T-helper 17 cell (primary cell): ENCODE measurements around the gene AIG1. TPM values are rescaled to one million over a fixed set of nuclear protein-coding genes. Genes with fewer than 3 reads are reported as not detected.

Experiments
- ATAC-seq: fragments of 150-1000 bp; cut with Tn5 transposase; 2 replicates; pipeline ENCODE4 v1.10.0; 2021; ENCODE audit warnings: mild to moderate bottlenecking, moderate library complexity
- DNase-seq, 3 donors: peaks; one replicate each; pipeline versions ENCODE4 v3.0.0 to v3.0.0-alpha.2; 2020 to 2021
- H3K9me3 ChIP-seq: one replicate; pipeline ENCODE4 v1.7.0; 2013; ENCODE audit warnings: low read length, mild to moderate bottlenecking; ENCODE audit not compliant: control insufficient read depth, poor library complexity, severe bottlenecking
- H3K27ac Mint-ChIP-seq: one replicate; pipeline ENCODE4 v1.8.0; 2022; ENCODE audit warnings: mild to moderate bottlenecking, moderate library complexity, mixed read lengths
- H3K27me3 Mint-ChIP-seq: one replicate; pipeline ENCODE4 v1.8.0; 2022; ENCODE audit warnings: mixed read lengths
- H3K36me3 Mint-ChIP-seq: one replicate; pipeline ENCODE4 v1.8.0; 2022; ENCODE audit warnings: low read depth, mixed read lengths
- H3K4me1 Mint-ChIP-seq: one replicate; pipeline ENCODE4 v1.8.0; 2022; ENCODE audit warnings: mild to moderate bottlenecking, mixed read lengths
- H3K4me3 Mint-ChIP-seq: one replicate; pipeline ENCODE4 v1.8.0; 2022; ENCODE audit warnings: mild to moderate bottlenecking, moderate library complexity, mixed read lengths
- total RNA-seq, 4 donors: library from RNA in 2 of 4; stranded (reverse) in 2 of 4; gene quantifications; one replicate each; pipeline ENCODE4 v1.2.3 and lab custom pipeline; 2022 to 2026

AIG1 gene
- total RNA-seq, 2 donors from 2014 or later: 7.9 to 16.5 TPM

DNA sequence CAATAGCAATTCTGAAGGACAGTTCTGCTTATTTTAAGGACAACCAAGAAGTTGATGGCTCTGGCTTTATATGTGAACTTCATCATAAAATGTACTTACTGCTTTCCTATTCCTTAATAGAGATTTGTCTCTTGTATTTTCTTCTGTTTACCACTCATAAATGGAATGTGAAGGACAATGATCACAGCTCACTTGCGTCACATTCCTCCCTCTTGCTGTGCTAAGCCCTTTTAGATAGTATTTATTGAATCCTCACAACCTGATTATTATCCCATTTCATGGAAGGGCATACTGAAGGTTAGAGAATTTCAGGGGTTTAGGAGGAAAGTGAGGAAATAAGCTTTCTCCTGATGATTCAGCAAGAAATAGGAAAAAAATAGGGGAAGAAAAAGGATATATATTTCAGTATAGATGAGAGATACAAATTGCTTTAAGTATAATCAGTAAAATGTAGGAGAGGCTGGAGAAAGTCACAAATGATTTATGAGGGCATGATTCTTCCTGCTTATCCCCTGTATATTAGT, 132.9 kb downstream of the AIG1 start:
- Mint-ChIP-seq H3K4me3 (no peak overlapping the region), H3K4me1 (no peaks in the 10 kb centered on the region), H3K27ac (no peak overlapping the region), H3K36me3 (peaks cover 6% of the 10 kb centered on the region), H3K27me3 (no peaks in the 10 kb centered on the region)
- ATAC-seq: no peak
- H3K9me3 ChIP-seq: no peaks in the 10 kb centered on the region
- no peak for DNase-seq

DNA sequence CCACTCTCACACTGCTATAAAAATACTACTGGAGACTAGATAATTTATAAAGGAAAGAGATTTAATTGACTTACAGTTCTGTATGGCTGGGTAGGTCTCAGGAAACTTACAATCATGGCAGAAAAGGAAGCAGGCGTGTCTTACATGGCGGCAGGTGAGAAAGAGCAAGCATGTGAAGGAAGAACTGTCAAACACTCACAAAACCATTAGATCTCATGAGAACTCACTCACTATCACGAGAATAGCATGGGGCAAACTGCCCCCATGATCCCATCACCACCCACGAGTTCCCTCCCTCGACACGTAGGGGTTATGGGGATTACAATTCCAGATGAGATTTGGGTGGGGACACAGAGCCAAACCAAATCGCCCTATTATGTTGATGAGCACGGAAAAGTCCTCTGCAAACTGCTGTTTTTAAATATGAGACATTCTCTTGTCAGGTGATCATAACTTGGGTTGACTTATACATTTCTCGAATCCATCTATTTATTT, 133.5 kb downstream of the AIG1 start:
- DNase-seq (no peak), ATAC-seq (no peak)
- H3K4me3 Mint-ChIP-seq: no peak overlapping the region
- peaks cover 6% of the 10 kb centered on the region for H3K36me3 Mint-ChIP-seq
- no peaks in the 10 kb centered on the region for H3K9me3 ChIP-seq
- H3K4me1 Mint-ChIP-seq: no peaks in the 10 kb centered on the region
- no peaks in the 10 kb centered on the region for H3K27me3 Mint-ChIP-seq
- no peak overlapping the region for H3K27ac Mint-ChIP-seq

DNA sequence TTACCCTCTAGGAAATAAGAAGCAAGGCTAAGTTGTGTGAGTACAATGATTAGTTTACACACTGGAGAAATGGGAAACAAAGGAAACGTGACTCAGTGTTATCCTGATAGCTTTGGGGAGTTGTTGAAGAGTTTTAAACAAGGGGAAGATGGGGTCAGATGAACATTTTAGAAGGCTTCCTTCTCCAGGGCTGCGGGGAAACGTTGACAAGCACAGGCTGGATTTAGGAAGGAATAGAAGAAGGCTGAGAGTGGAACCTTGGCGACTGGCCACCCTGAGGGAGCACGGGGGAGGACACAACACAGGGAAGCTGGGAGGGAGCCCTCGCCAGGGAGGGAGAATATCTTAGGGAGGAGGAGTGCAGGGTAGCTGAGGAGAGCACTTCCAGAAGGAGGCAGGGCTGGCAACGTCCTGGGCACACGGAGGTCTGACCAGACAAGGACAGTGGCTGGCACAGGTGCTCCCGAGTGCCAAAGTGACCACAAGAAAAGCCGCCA, 134.7 kb downstream of the AIG1 start:
- ATAC-seq: no peak
- no peak overlapping the region for H3K4me3 Mint-ChIP-seq
- no peaks in the 10 kb centered on the region for H3K4me1 Mint-ChIP-seq

DNA sequence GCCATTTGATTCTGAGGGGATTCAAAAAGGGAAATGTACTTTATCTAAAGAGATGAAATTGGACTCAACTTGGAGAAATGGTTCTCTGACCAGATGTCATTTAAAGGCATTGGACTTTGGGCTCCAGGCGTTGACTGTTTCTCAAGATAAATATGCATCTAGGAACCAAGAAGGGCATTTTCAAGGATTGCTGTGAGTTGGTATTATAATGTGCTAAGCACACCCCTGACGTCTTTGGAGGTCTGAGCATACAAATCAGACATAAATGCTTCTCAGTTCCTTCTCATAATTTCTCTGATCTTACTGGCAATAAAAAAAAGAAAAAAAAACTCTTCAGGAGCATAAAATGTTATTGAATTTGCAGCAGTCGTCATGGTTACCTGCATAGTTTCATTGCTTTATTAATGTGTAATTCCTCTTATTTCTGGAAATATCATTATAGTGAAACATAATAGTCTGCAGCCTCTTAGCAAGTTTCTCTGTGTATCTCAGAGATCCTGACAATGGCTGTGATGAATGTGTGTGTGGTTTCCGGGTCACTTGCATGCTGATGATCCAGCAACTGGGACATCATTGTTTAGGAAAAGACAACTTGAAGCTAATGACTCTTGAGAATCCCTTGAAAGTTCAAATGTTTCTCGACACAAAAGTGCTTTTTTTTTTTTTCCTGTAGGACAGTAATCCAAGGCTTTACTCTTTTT, 136.0 kb downstream of the AIG1 start:
- ATAC-seq: no peak
- no peak overlapping the region for H3K27ac Mint-ChIP-seq
- no peaks in the 10 kb centered on the region for H3K27me3 Mint-ChIP-seq
- DNase-seq: no peak
- H3K4me1 Mint-ChIP-seq: no peaks in the 10 kb centered on the region
- no peaks in the 10 kb centered on the region for H3K9me3 ChIP-seq
- no peak overlapping the region for H3K4me3 Mint-ChIP-seq
- peaks cover 3% of the 10 kb centered on the region for H3K36me3 Mint-ChIP-seq

More for the DNA sequence above, 134.7 kb downstream of the AIG1 start:
- no peaks in the 10 kb centered on the region for H3K27me3 Mint-ChIP-seq
- peaks cover 6% of the 10 kb centered on the region for H3K36me3 Mint-ChIP-seq
- H3K9me3 ChIP-seq: no peaks in the 10 kb centered on the region
- no peak for DNase-seq
- H3K27ac Mint-ChIP-seq: no peak overlapping the region

DNA sequence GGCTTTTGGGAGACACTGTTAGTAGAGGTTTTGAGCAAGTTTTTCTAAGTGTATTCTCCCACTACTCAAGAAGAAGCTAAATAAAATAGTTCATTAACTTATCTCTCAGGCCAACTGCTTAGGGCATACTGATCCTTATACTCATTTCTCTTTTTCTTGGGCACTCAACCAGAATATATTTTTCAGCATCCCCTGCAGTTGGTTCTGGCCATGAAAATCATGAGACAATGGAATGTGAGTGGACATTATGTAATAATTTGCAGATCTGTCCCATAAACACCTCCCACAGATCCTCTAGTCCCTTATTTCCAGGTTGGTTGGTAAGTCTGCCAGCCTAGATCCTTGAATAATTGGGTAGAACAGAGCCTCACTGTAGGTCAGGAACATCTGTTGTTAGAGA, 136.7 kb downstream of the AIG1 start:
- Mint-ChIP-seq H3K27ac (no peak overlapping the region), H3K36me3 (peaks cover 3% of the 10 kb centered on the region), H3K4me1 (no peaks in the 10 kb centered on the region), H3K27me3 (no peaks in the 10 kb centered on the region), H3K4me3 (no peak overlapping the region)
- H3K9me3 ChIP-seq: no peaks in the 10 kb centered on the region
- no peak for DNase-seq
- no peak for ATAC-seq

DNA sequence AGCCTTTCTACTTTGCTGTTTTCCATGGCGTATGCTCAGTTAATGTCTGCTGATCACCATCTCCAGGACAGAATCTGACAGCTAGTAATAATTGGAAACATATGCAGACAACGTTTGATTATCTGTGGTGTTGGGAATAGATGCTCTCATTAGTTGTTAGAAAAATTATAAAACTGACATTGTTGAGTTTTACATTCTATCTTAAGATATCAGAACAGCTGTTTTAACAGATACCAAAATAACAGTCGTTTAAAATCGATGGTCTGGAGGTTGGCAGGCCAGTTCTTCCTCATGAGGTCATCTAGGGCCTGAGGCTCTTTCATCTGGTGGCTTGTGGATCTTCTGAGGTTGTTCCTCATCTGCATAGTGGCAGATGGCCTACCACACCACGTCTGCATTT, 137.6 kb downstream of the AIG1 start:
- no peak for ATAC-seq
- H3K27me3 Mint-ChIP-seq: no peaks in the 10 kb centered on the region

DNA sequence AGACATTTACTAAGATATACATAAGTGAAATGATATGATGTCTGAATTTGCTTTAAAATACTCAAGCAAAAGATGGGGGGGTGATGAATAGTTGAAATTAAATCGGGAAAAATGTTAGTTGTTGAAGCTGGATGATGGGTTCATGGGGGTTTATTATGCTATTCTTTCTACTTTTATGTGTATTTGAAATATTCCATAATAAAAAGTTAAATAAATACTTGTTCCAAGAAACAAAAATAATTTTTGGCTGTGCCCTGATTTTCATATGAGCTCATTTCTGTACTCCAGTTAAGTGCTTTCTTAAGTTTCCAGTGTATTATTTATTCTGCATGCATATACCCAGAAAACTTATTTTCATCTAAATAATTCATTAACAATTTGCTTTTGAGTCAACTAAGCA, 138.6 kb downstream of the AIG1 start:
- DNase-seq (no peak), ATAC-seq (no peak)
- H3K9me3 ChIP-seq: no peaks in the 10 kb centered on the region
- no peak overlapping the region for H3K27ac Mint-ChIP-seq
- no peak overlapping the region for H3K4me3 Mint-ChIP-seq
- H3K36me3 Mint-ChIP-seq: peaks cover 3% of the 10 kb centered on the region
- no peaks in the 10 kb centered on the region for H3K27me3 Mint-ChIP-seq
- H3K4me1 Mint-ChIP-seq: no peaks in the 10 kb centered on the region

More for the DNA sequence above, 137.6 kb downstream of the AIG1 start:
- no peak for DNase-seq
- Mint-ChIP-seq H3K36me3 (peaks cover 3% of the 10 kb centered on the region), H3K27ac (no peak overlapping the region), H3K4me3 (no peak overlapping the region), H3K4me1 (no peaks in the 10 kb centered on the region)
- H3K9me3 ChIP-seq: no peaks in the 10 kb centered on the region

DNA sequence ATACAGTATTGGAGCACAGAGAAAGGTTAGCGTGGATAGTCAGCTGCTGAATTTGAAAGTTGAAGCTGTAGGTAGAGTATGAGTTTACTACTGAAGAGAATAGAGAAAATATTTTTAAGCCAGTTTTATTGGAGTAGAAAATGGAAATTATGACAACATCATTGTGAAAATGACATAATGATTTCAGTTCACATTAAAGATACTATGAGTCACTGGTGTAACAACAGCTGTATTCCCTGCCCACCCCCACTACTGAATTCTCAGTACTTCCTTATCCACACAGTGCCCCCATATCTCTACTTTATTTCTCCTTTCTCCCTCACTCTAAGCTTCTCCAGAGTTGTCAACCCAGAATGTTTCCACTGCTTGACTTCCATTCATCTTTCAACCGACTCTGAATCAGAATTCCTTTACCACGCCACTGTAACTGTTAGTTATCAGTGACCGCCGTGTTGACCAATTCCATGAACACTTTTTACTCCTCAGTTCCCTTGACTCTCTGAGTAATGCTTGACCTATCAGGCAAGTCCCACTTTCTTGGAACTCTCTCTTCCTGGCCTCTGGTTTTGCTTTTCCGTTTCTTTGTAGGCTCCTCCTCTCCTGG, 139.6 kb downstream of the AIG1 start:
- H3K27ac Mint-ChIP-seq: no peak overlapping the region
- no peak for ATAC-seq
- H3K4me1 Mint-ChIP-seq: no peaks in the 10 kb centered on the region
- H3K36me3 Mint-ChIP-seq: peaks cover 2% of the 10 kb centered on the region
- H3K4me3 Mint-ChIP-seq: no peak overlapping the region
- no peaks in the 10 kb centered on the region for H3K9me3 ChIP-seq
- DNase-seq: no peak
- no peaks in the 10 kb centered on the region for H3K27me3 Mint-ChIP-seq

DNA sequence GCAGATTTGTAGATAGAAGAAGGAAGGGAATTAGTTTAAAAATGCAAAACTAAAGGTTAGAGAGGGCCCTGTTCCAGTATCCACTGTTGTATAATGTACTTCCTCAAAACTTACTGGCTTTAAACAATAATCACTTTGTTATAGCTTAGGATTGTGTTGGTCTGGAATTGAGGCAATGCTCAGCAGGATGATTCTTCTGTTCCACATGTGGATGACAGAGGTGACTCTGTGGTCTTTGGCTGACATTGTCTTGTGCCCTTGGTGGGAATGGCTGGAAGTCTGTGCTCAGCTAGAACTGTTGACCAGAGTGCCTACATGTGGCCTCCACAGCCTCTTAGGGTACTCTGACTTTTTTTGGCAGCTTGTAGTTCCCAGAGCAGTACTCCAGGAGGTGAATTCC, 143.4 kb downstream of the AIG1 start:
- H3K4me1 Mint-ChIP-seq: no peaks in the 10 kb centered on the region
- no peaks in the 10 kb centered on the region for H3K9me3 ChIP-seq
- H3K27ac Mint-ChIP-seq: no peak overlapping the region
- no peak for ATAC-seq
- no peak overlapping the region for H3K4me3 Mint-ChIP-seq
- DNase-seq: no peak
- H3K36me3 Mint-ChIP-seq: no peaks in the 10 kb centered on the region
- no peaks in the 10 kb centered on the region for H3K27me3 Mint-ChIP-seq

DNA sequence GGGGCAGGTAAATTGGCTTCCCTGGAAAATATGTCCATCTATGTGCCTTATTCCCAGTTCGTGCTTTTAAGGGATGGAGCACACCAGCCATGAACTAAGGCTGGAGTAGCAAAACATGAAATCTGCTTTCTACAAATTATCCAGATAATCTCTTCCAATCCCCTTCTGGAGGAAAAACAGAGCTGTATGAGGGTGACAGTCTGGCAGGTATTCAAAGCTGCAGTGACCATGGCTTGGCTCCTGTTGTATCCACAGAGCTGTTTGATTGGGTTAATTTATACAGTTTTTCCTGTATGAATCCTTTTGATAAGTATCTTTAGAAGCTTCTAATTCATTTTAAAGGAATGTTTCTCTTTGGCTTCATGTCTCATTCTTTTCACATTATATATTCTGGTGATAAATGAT, 144.4 kb downstream of the AIG1 start:
- H3K36me3 Mint-ChIP-seq: no peaks in the 10 kb centered on the region
- H3K4me1 Mint-ChIP-seq: no peaks in the 10 kb centered on the region
- H3K27ac Mint-ChIP-seq: no peak overlapping the region
- H3K27me3 Mint-ChIP-seq: no peaks in the 10 kb centered on the region
- no peak overlapping the region for H3K4me3 Mint-ChIP-seq
- no peaks in the 10 kb centered on the region for H3K9me3 ChIP-seq
- ATAC-seq (no peak), DNase-seq (no peak)

DNA sequence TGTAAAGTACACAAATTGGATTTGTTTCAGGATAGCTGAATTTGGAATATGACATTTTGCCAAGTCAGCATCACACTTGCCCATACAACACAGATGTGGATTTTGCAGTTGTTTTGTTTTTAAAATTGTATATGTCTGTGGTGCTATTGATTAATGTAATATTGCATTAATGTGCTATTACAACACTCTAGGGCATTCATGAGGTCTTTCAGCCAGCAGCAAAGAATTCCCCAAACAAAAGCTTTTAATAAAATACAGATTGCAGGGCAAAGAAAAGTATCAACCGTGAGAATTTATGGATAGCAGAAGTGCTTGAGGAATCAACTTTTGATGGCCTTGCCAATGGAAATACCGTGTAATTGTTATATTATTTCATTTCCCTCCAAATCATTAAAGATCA, 144.9 kb downstream of the AIG1 start:
- Mint-ChIP-seq H3K36me3 (no peaks in the 10 kb centered on the region), H3K4me1 (no peaks in the 10 kb centered on the region), H3K27me3 (no peaks in the 10 kb centered on the region), H3K27ac (no peak overlapping the region), H3K4me3 (no peak overlapping the region)
- H3K9me3 ChIP-seq: no peaks in the 10 kb centered on the region
- no peak for DNase-seq
- no peak for ATAC-seq

DNA sequence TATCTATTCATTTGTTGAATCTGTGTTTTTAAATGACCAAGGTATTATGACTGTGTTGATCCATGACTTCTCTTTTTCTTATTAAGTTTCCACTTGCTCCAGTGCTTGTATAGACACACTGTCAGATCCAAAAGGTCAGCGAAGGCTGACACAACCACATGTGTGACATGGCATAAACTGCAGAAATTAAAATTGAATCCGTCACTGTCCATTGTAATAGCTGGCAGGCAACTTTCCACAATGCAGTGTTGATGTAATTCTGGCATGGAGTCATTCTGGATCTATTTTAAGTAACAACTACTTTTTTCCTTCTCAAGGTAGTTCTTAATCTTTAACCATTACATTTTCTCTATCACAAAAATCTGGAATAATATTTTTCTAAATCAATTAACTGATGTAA, 145.3 kb downstream of the AIG1 start:
- Mint-ChIP-seq H3K36me3 (no peaks in the 10 kb centered on the region), H3K27me3 (no peaks in the 10 kb centered on the region), H3K27ac (no peak overlapping the region), H3K4me3 (no peak overlapping the region), H3K4me1 (no peaks in the 10 kb centered on the region)
- no peak for DNase-seq
- H3K9me3 ChIP-seq: no peaks in the 10 kb centered on the region
- ATAC-seq: no peak

DNA sequence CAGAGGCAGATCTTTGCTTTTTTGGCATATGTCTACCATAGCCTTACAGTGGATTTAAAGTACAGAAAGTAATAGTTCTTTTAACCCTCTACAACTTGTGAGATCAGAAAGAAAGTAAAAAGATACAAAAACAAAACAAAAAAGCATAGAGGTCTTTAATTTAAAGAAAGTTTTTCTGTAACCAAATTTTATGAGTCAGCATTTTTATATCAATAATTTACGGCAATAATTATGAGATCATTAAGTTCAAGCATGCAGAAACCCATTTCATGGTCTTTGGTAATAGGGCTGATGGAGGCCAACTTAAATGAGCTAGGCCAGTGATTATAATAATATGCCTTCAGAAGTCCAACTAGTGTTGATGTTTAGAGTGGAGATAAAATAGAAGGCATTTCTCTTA, 145.9 kb downstream of the AIG1 start:
- no peak for DNase-seq

DNA sequence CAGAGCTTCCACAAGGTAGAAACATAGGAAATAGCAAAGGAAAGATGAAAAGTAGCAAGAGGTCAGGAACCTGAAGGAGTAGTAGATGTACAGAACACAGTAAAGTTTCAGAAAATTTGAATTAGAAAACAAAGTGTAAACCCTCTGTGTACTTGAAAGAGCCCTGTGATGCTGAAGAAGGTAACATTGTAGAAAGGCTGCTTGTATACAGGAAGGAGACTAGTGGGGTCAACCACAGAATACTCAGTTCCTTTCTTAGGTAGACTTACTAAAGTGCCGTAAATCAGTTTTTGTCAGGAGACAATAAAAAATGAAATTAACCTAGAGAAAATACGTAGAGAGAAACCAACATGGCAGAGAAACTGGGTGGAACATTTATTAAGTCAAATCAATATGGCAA, 149.7 kb downstream of the AIG1 start:
- Mint-ChIP-seq H3K27me3 (no peaks in the 10 kb centered on the region), H3K4me1 (no peaks in the 10 kb centered on the region), H3K36me3 (peaks cover 4% of the 10 kb centered on the region), H3K27ac (no peak overlapping the region), H3K4me3 (no peak overlapping the region)
- DNase-seq (no peak), ATAC-seq (no peak)
- H3K9me3 ChIP-seq: no peaks in the 10 kb centered on the region

More for the DNA sequence above, 145.9 kb downstream of the AIG1 start:
- H3K36me3 Mint-ChIP-seq: no peaks in the 10 kb centered on the region
- no peaks in the 10 kb centered on the region for H3K4me1 Mint-ChIP-seq
- no peaks in the 10 kb centered on the region for H3K9me3 ChIP-seq
- H3K27ac Mint-ChIP-seq: no peak overlapping the region
- ATAC-seq: no peak
- H3K27me3 Mint-ChIP-seq: no peaks in the 10 kb centered on the region
- no peak overlapping the region for H3K4me3 Mint-ChIP-seq
